NT2/D1 (cell line): Measurements from ENCODE around the gene C2CD2L.
"Not testable (repeated sequence)": the region's sequence is repeated elsewhere in the genome, so short reads cannot be mapped to it uniquely, and the experiment has no call there.

Source experiments
- DNase-seq: peaks from one replicate; pipeline ENCODE4 v3.0.0-alpha.2; 2011; ENCODE audit warnings: low read depth, low spot score
- H3K27me3 ChIP-seq: 2 replicates; pipeline ENCODE4 v1.6.0; 2011; ENCODE audit warnings: mild to moderate bottlenecking; ENCODE audit not compliant: insufficient read length, insufficient read depth
- H3K36me3 ChIP-seq: 2 replicates; pipeline ENCODE4 v1.6.1; 2011; ENCODE audit warnings: mild to moderate bottlenecking, low read length, mixed read lengths; ENCODE audit not compliant: insufficient read depth, insufficient read length
- H3K4me1 ChIP-seq: 2 replicates; pipeline ENCODE4 v1.5.1; 2011; ENCODE audit not compliant: insufficient read depth, insufficient read length
- H3K4me3 ChIP-seq: 2 replicates; pipeline ENCODE4 v1.5.1; 2011; ENCODE audit warnings: low read depth; ENCODE audit not compliant: insufficient read length
- H3K9ac ChIP-seq: 2 replicates; pipeline ENCODE4 v1.6.0; 2011; ENCODE audit warnings: low read depth; ENCODE audit not compliant: insufficient read length
- H3K9me3 ChIP-seq: 2 replicates; pipeline ENCODE4 v1.5.1; 2011; ENCODE audit warnings: mild to moderate bottlenecking, low read length; ENCODE audit not compliant: insufficient read depth
- SUZ12 ChIP-seq: IDR thresholded peaks from 2 replicates; pipeline ENCODE4 v1.6.1; 2011; ENCODE audit not compliant: insufficient read length, insufficient read depth; ENCODE audit errors: extremely low read depth
- YY1 ChIP-seq: IDR thresholded peaks from 2 replicates; pipeline ENCODE4 v1.6.1; 2011; ENCODE audit not compliant: insufficient read length, insufficient read depth
- ZNF274 ChIP-seq: IDR thresholded peaks from 2 replicates; pipeline ENCODE4 v1.6.1; 2011; ENCODE audit warnings: mild to moderate bottlenecking, low read depth, low read length

The C2CD2L gene

DNA sequence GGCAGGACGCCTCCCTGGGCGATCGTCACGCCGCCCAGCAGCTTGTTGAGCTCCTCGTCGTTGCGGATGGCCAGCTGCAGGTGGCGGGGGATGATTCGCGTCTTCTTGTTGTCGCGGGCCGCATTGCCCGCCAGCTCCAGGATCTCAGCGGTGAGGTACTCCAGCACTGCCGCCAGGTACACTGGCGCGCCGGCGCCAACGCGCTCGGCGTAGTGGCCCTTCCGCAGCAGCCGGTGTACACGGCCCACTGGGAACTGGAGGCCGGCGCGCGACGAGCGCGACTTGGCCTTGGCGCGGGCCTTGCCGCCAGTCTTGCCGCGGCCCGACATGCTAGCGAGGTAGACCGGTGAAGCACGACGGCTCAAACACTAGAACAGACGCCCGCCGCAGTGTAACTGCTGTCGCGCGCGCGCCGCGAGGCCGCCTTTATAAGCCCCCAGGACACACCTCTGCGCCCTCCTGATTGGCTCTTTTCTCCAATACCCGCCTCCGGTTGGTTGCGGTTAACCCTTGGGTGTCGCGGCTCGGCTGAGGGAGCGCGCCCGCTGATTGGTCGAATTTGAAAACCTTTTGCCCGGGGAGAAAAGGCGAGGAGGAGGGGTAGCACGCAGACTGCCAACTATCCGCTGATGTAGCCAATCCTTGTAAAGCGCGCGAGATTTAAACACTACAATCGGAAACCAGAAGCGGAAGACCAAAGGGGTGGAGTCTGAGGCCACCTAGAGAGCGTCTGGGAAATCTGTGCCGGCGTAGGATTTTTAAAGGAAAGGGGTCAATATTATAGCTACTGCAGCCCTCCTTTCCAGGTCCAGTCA, 11.9 kb upstream of the C2CD2L start:
- TF ChIP-seq ZNF274 (no peak), YY1 (no peak), SUZ12 (no peak)
- peaks cover 66% of the 10 kb centered on the region for H3K36me3 ChIP-seq
- H3K4me1 ChIP-seq, result peaks cover 5% of the 10 kb centered on the region
- H3K4me3 ChIP-seq, result peak overlapping the region; percentile 95
- H3K9ac ChIP-seq, result peak overlapping the region; percentile 94
- H3K27me3 ChIP-seq, result no peaks in the 10 kb centered on the region
- H3K9me3 ChIP-seq, result peaks cover 6% of the 10 kb centered on the region; the same call in 1 of the 2 replicates
- DNase-seq, result peak; percentile 98

DNA sequence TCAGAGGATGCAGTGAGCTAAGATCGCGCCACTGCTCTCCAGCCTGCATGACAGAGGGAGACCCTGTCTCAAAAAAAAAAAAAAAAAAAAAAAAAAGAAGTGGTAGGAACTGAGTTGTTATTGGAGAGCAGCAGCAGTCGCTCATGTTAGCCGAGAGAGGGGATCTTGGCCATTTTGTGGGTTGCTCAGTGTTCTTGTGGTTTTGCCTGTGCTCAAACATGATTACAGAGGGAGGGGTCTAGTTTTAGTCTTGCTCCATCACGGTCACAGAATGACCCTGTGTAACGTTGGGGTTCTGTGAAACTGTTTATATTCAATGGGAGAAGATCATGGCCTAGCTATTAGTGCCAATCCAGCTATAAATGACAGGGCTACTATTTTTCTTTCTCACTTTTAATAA, 7.4 kb upstream of the C2CD2L start:
- Histone ChIP-seq H3K4me1 (peaks cover 10% of the 10 kb centered on the region), H3K9me3 (peaks cover 6% of the 10 kb centered on the region; the same call in 1 of the 2 replicates), H3K27me3 (no peaks in the 10 kb centered on the region), H3K4me3 (no peak overlapping the region), H3K9ac (no peak overlapping the region), H3K36me3 (peaks cover 34% of the 10 kb centered on the region)
- no peak for DNase-seq
- TF ChIP-seq SUZ12 (no peak), ZNF274 (no peak), YY1 (no peak)

DNA sequence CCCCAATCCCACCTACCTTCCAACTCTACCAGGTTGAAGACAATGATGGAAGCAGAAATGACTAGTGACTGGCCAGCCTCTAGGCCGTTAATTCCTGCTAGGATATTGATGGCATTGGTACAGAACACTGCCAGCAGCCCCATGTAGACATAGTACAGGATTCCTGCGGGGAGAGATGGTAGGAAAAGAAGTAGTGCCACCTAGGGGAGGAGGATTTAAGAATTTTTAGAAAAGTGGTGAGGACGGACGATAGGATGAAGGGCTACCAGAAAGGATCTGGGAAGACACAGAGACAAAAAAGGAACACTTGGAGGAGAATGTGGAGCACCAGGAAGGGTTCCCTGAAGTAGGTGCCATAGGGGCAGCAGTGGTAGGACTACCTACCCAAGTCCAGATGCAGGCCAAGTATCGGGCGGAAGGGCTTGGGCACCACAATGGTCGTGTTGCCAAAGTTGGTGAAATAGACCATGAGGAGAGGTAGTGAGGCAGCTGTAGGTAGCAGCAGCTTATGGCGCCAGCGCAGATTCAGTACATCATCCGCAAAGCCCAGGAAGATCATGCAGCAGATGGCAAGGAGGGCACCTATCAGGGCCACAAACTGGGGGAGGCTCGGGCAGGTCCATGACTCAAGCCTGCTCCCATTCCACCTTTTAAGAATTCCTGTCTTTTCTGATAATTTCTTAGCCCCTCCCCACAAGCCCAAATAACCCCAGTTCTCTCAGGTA, 6.7 kb upstream of the C2CD2L start:
- Histone ChIP-seq H3K36me3 (peaks cover 34% of the 10 kb centered on the region), H3K4me1 (peaks cover 10% of the 10 kb centered on the region), H3K4me3 (peak overlapping the region; percentile 78), H3K9ac (peak overlapping the region; percentile 92), H3K27me3 (no peaks in the 10 kb centered on the region), H3K9me3 (peaks cover 6% of the 10 kb centered on the region; the same call in 1 of the 2 replicates)
- TF ChIP-seq YY1, result no peak
- TF ChIP-seq ZNF274, result no peak
- no peak for TF ChIP-seq SUZ12
- DNase-seq, result no peak

DNA sequence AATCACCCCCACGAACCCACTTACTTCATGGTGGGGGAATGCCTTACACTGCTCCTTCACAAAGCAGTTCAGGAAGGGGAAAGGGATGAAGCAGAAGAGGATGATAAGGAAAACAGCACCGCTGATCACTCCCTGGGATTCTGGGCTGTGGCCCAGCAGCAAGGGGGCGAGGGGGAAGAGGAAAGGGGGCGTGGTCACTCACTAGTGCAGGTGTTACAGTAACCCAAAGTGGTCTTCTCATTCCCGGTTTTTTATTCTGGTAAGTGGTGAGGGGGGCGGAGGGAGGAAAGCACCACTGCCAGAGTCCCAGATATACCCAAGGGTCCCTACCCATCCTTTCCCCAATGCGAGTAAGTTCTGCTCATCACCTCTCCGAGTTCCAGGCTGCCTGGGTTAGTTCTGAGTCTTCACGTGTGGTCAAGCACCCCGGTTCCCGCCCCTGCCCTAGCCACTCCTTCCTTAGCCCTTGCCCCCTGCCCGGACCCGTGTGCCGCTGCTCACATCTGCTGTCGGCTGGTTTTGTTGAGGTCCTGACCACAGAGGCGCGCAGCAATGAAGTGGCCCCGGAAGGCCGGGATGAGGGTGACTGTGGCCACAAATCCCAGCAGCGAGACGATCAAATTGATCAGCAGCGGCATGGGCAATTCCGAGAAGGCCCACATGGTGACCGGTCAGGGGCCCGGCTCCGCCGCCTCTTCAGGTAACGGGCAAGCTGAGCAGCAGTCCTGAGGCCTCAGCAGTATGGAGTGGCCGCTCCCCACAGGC, 6.0 kb upstream of the C2CD2L start:
- Histone ChIP-seq H3K4me3 (peak overlapping the region; percentile 78), H3K27me3 (no peaks in the 10 kb centered on the region), H3K9me3 (peaks cover 2% of the 10 kb centered on the region; the same call in 1 of the 2 replicates), H3K4me1 (peaks cover 10% of the 10 kb centered on the region), H3K9ac (peak overlapping the region; percentile 92), H3K36me3 (peaks cover 30% of the 10 kb centered on the region)
- TF ChIP-seq ZNF274, result no peak
- TF ChIP-seq YY1, result no peak
- TF ChIP-seq SUZ12, result no peak
- DNase-seq, result no peak

DNA sequence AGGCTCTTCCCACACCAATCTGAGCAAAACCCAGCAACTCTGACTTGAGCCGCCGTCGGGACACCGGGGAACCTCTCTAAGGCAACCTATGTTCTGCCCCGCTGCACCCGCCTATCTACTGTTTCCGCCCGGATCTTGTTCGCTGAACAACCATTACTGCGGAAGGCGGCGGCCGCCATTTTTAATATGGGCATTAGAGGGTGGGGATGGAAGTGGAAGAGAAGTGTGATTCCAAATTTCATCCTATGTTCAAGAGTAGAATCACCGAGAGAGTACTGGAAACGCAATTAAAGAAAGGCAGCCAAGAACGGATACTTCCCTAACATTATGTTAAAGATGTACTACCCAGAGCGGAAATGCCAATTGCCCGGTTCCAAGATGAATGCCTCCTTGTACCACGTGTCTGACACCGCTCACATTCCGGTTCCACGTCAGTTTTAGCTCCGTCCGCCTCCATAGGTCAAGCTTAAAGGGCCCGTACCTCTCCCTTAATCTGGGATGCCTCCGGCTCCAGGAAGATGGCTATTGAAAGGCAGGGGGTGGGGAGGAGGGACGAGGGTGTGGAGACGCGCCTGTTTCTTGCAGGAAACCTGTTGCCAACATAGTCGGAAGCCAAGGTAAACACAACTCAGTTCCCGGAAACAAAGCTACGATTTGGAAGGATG, 5.3 kb upstream of the C2CD2L start, which contains the start of gene DPAGT1:
TSS of gene DPAGT1 (minus strand) at position 95 of the 665 bp plus-strand sequence. CDS start 198 bp downstream, outside the sequence.
- H3K27me3 ChIP-seq, result no peaks in the 10 kb centered on the region
- peak; percentile 97 for DNase-seq
- TF ChIP-seq ZNF274 (no peak), SUZ12 (no peak), YY1 (peak; percentile 99)
- peaks cover 10% of the 10 kb centered on the region for H3K4me1 ChIP-seq
- no peaks in the 10 kb centered on the region for H3K9me3 ChIP-seq
- H3K36me3 ChIP-seq, result peaks cover 23% of the 10 kb centered on the region
- peak within 1 kb of the TSS; percentile 78 for H3K4me3 ChIP-seq
- H3K9ac ChIP-seq, result peak within 1 kb of the TSS; percentile 92

DNA sequence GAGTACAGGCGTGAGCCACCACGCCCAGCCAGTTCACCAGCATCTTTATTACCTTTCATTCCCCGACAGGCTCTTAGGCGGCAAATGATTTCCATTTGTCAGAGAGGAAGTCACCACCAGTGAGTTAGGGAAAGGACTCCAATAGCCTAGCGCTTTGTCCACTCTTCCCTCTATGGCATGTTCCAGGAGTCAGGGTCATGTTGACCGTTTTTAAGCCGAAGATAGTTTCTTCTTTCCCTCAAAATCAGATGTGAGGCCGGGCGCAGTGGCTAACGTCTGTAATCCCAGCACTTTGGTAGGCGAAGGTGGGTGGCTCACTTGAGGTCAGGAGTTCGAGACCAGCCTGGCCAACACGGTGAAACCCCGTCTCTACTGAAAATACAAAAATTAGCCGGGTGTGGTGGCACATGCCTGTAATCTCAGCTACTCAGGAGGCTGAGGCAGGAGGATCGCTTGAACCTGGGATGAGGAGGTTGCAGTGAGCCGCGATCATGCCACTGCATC, 3.9 kb upstream of the C2CD2L start:
- not testable (repeated sequence) for H3K27me3 ChIP-seq, H3K4me3 ChIP-seq, H3K36me3 ChIP-seq, H3K9ac ChIP-seq, H3K9me3 ChIP-seq, DNase-seq
- peaks cover 11% of the 10 kb centered on the region for H3K4me1 ChIP-seq
